Spleen (tissue), 11 donors: Measurements from ENCODE around the gene NGF. TPM values are rescaled to one million over a fixed set of nuclear protein-coding genes. Genes with fewer than 3 reads are reported as not detected.
A peak's percentile ranks its signal among the peaks of the same experiment; 100 is the strongest.

Source experiments
- DNase-seq: peaks from one replicate; pipeline ENCODE4 v3.0.0-alpha.2; 2020
- H3K27ac ChIP-seq, 8 donors: fragments of 200-600 bp; sonication (generic) in 7 of 8; 1 replicate in 4 of 8; 2 replicates in 4 of 8; pipeline versions ENCODE4 v1.5.0 to v1.8.0; 2016 to 2021; ENCODE audit warnings: inconsistent platforms in 4 of 8, mild to moderate bottlenecking in 4 of 8, moderate library complexity in 1 of 8
- H3K27me3 ChIP-seq, 7 donors: fragments of 200-600 bp; sonication (generic) in 6 of 7; replicated peaks in 1 of 7; 1 replicate in 4 of 7; 2 replicates in 3 of 7; pipeline versions ENCODE4 v1.5.0 to v1.8.0; 2016 to 2021; ENCODE audit warnings: inconsistent platforms in 3 of 7, mild to moderate bottlenecking in 1 of 7
- H3K36me3 ChIP-seq, 6 donors: fragments of 200-600 bp; sonication (generic) in 5 of 6; 1 replicate in 4 of 6; 2 replicates in 2 of 6; pipeline versions ENCODE4 v1.5.0 to v1.8.0; 2016 to 2021; ENCODE audit warnings: inconsistent platforms in 2 of 6
- H3K4me1 ChIP-seq, 6 donors: fragments of 200-600 bp; sonication (generic) in 5 of 6; 1 replicate in 3 of 6; 2 replicates in 3 of 6; pipeline versions ENCODE4 v1.5.0 to v1.8.0; 2016 to 2021; ENCODE audit warnings: inconsistent platforms in 3 of 6
- H3K4me3 ChIP-seq, 8 donors: fragments of 200-600 bp; sonication (generic) in 7 of 8; 1 replicate in 4 of 8; 2 replicates in 4 of 8; pipeline versions ENCODE4 v1.5.0 to v1.8.0; 2016 to 2021; ENCODE audit warnings: inconsistent platforms in 4 of 8, mild to moderate bottlenecking in 4 of 8, moderate library complexity in 2 of 8
- H3K9me3 ChIP-seq, 8 donors: fragments of 200-600 bp; sonication (generic) in 7 of 8; 1 replicate in 4 of 8; 2 replicates in 4 of 8; pipeline versions ENCODE4 v1.5.0 to v1.8.0; 2016 to 2021; ENCODE audit warnings: inconsistent platforms in 4 of 8
- CTCF ChIP-seq, 11 experiments: fragments of 200-600 bp in 7 of 11; fragments of 450-650 bp in 4 of 11; sonication (generic) in 4 of 11; IDR thresholded peaks in 8 of 11; conservative IDR thresholded peaks in 3 of 11; 1 replicate in 7 of 11; 2 replicates in 4 of 11; pipeline versions ENCODE4 v1.4.0 to v1.8.0; 2016 to 2021; ENCODE audit warnings: antibody characterized with exemption in 11 of 11, inconsistent platforms in 4 of 11, mild to moderate bottlenecking in 1 of 11
- POLR2A ChIP-seq, 3 donors: fragments of 450-650 bp; IDR thresholded peaks; one replicate each; pipeline ENCODE4 v1.5.1; 2017; ENCODE audit warnings: antibody characterized with exemption in 3 of 3, mild to moderate bottlenecking in 1 of 3
- POLR2AphosphoS5 ChIP-seq, 3 donors: sonication (generic); formaldehyde crosslinking; IDR thresholded peaks; one replicate each; pipeline ENCODE4 v1.5.1; 2017; ENCODE audit warnings: antibody characterized with exemption in 3 of 3
- WGBS, 5 donors: extraction: QIAGEN DNeasy Blood & Tissue Kit in 3 of 5; methylation state at CpG; one replicate each; pipeline versions ENCODE4 v1.1.5 to v1.1.7; 2013 to 2018; 5-methylcytosine and 5-hydroxymethylcytosine counted together
- intact Hi-C: fragments of 100-400 bp; cut with DNase I; formaldehyde crosslinking; loops from one replicate; pipeline ENCODE4 v1.15.0; 2023; ENCODE audit warnings: low total_unique reads
- polyA plus RNA-seq, 3 donors: library from polyadenylated mRNA; stranded (reverse); fragments of 200-250 nt; gene quantifications; one replicate each; pipeline ENCODE4 v1.2.1, GENCODE V29; 2013
- total RNA-seq, 7 donors: library from RNA; depleted of rRNA in 3 of 7; stranded (reverse); fragments of >200 nt in 3 of 7; fragmentation: NEBNext Ultra II Directional in 4 of 7; extraction: Animal tissue kit (Norgen Biotek cat#: 25700) in 4 of 7; gene quantifications; one replicate each; pipeline versions ENCODE4 v1.1.0 to v1.2.1, GENCODE V29; 2016 to 2021
- donor health status: healthy with polysubstance abuse.
- donor health status: DM: no; HTN: no; CAD: no; lungs with moderate emphysema.
- donor health status: DM: no; HTN: no; CAD: no.
- donor health status: Bipolar disorder and iron deficiency.
- donor health status: healthy.
- donor health status: DM: no; HTN: no; CAD: no.
- donor health status: DM: yes; HTN: yes; CAD: no.

NGF gene
- total and polyA plus RNA-seq, 10 donors = 0.34 to 4.6 (median 2.0) TPM

- Histone ChIP-seq H3K9me3 (no peaks in the 10 kb centered on the region), H3K4me1 (peaks cover 0 to 33% (median 15%) of the 10 kb centered on the region in 6 donors), H3K27ac (no peak overlapping the region), H3K36me3 (no peaks in the 10 kb centered on the region), H3K27me3 (peaks cover 0 to 38% (median 18%) of the 10 kb centered on the region in 7 donors), H3K4me3 (no peak overlapping the region)
- WGBS, 5 donors = 78 to 82% (median 81%) methylated on average over 2 of the region's 2 CpGs
- DNase-seq = no peak
- intact Hi-C loops = no loop called here
- no peak for TF ChIP-seq POLR2A (IDR thresholded peaks at IDR 0.05)
- no peak for TF ChIP-seq CTCF (IDR thresholded peaks at IDR 0.05 in 8 of 11, conservative IDR thresholded peaks at IDR 0.05 in 3 of 11)
- no peak for TF ChIP-seq POLR2AphosphoS5 (IDR thresholded peaks at IDR 0.05)
Measured at GRCh38 chr1:115341948-115342347, 3.9 kb upstream of the NGF start.

GRCh38 chr1:115340879-115341278, 2.8 kb upstream of the NGF start:
- TF ChIP-seq POLR2A (IDR thresholded peaks at IDR 0.05) = no peak
- no peak for TF ChIP-seq POLR2AphosphoS5 (IDR thresholded peaks at IDR 0.05)
- no peak for TF ChIP-seq CTCF (IDR thresholded peaks at IDR 0.05 in 8 of 11, conservative IDR thresholded peaks at IDR 0.05 in 3 of 11)
- Histone ChIP-seq H3K9me3 (no peaks in the 10 kb centered on the region), H3K4me1 (peaks cover 0 to 33% (median 15%) of the 10 kb centered on the region in 6 donors), H3K36me3 (no peaks in the 10 kb centered on the region), H3K27me3 (peaks cover 0 to 49% (median 21%) of the 10 kb centered on the region in 7 donors), H3K4me3 (no peak overlapping the region), H3K27ac (no peak overlapping the region)
- intact Hi-C loops = no loop called here
- DNase-seq = no peak
- 47 to 61% (median 54%) methylated on average over 3 of the region's 3 CpGs for WGBS, 5 donors

GRCh38 chr1:115338457-115338820, 390 bp upstream of the NGF start:
- WGBS, 5 donors = 18 to 32% (median 20%) methylated on average over 17 to 25 of the region's 25 CpGs
- intact Hi-C loops = no loop called here
- Histone ChIP-seq H3K4me1 (peaks cover 0 to 33% (median 15%) of the 10 kb centered on the region in 6 donors), H3K36me3 (no peaks in the 10 kb centered on the region), H3K9me3 (no peaks in the 10 kb centered on the region), H3K4me3 (peak overlapping the region in 3 of 8 donors; percentile 13 to 61 (median 43)), H3K27ac (peak overlapping the region in 2 of 8 donors; percentile 64 to 74), H3K27me3 (peaks cover 0 to 60% (median 21%) of the 10 kb centered on the region in 7 donors)
- TF ChIP-seq CTCF (IDR thresholded peaks at IDR 0.05 in 8 of 11, conservative IDR thresholded peaks at IDR 0.05 in 3 of 11) = no peak
- no peak for DNase-seq

GRCh38 chr1:115337276-115337632, 795 bp downstream of the NGF start:
- Histone ChIP-seq H3K4me3 (peak overlapping the region; percentile 9 to 61 (median 32)), H3K27ac (peak overlapping the region in 6 of 8 donors; percentile 52 to 74 (median 64)), H3K27me3 (peaks cover 0 to 60% (median 21%) of the 10 kb centered on the region in 7 donors), H3K4me1 (peaks cover 0 to 43% (median 18%) of the 10 kb centered on the region in 6 donors), H3K9me3 (no peaks in the 10 kb centered on the region), H3K36me3 (no peaks in the 10 kb centered on the region)
- DNase-seq = no peak
- intact Hi-C loops = no loop called here
- WGBS, 5 donors = 6 to 41% (median 7%) methylated on average over 6 to 19 of the region's 19 CpGs
- no peak for TF ChIP-seq POLR2A (IDR thresholded peaks at IDR 0.05)
- no peak for TF ChIP-seq CTCF (IDR thresholded peaks at IDR 0.05 in 8 of 11, conservative IDR thresholded peaks at IDR 0.05 in 3 of 11)
- TF ChIP-seq POLR2AphosphoS5 (IDR thresholded peaks at IDR 0.05) = no peak
